Fibroblast of lung (primary cell): ENCODE measurements around the gene MIGA1. TPM values are rescaled to one million over a fixed set of nuclear protein-coding genes. Genes with fewer than 3 reads are reported as not detected.

Source experiments
- DNase-seq, 2 donors: peaks; one replicate each; pipeline versions ENCODE4 v3.0.0 to v3.0.0-alpha.2; 2010; ENCODE audit warnings: low read depth in 2 of 2
- H2AFZ ChIP-seq: 2 replicates; pipeline ENCODE4 v1.5.1; 2012; ENCODE audit warnings: low read length, control low read depth, inconsistent platforms
- H3K27ac ChIP-seq: 2 replicates; pipeline ENCODE4 v1.5.1; 2011; ENCODE audit warnings: low read length, control low read depth; ENCODE audit not compliant: insufficient read depth
- H3K27me3 ChIP-seq: 2 replicates; pipeline ENCODE4 v1.5.1; 2011; ENCODE audit warnings: mild to moderate bottlenecking, low read length; ENCODE audit not compliant: control insufficient read depth, insufficient read depth
- H3K36me3 ChIP-seq: 2 replicates; pipeline ENCODE4 v1.5.1; 2011; ENCODE audit warnings: low read length; ENCODE audit not compliant: control insufficient read depth, insufficient read depth
- H3K4me1 ChIP-seq: 2 replicates; pipeline ENCODE4 v1.5.1; 2011; ENCODE audit warnings: low read length; ENCODE audit not compliant: control insufficient read depth, insufficient read depth; ENCODE audit errors: extremely low read depth
- H3K4me2 ChIP-seq: 2 replicates; pipeline ENCODE4 v1.5.1; 2011; ENCODE audit warnings: low read length, control low read depth; ENCODE audit not compliant: insufficient read depth; ENCODE audit errors: extremely low read depth
- H3K4me3 ChIP-seq, 4 experiments: fragments of 200-600 bp in 1 of 4; sonication (generic) in 1 of 4; replicated peaks in 1 of 4; 2 replicates each; pipeline ENCODE4 v1.5.1; 2011 to 2016; ENCODE audit warnings: low read length in 4 of 4, low read depth in 3 of 4, mild to moderate bottlenecking in 3 of 4, control low read depth in 2 of 4, inconsistent platforms in 1 of 4, mixed read lengths in 1 of 4; ENCODE audit not compliant: insufficient read depth in 1 of 4; ENCODE audit errors: control extremely low read depth in 1 of 4
- H3K79me2 ChIP-seq: 2 replicates; pipeline ENCODE4 v1.5.1; 2012; ENCODE audit warnings: mild to moderate bottlenecking, low read length, inconsistent platforms; ENCODE audit not compliant: control insufficient read depth, insufficient read depth
- H3K9ac ChIP-seq: 2 replicates; pipeline ENCODE4 v1.5.1; 2011; ENCODE audit warnings: mild to moderate bottlenecking, low read length, control low read depth; ENCODE audit not compliant: insufficient read depth
- H3K9me3 ChIP-seq: 2 replicates; pipeline ENCODE4 v1.5.1; 2012; ENCODE audit warnings: low read depth, low read length; ENCODE audit not compliant: control insufficient read depth, insufficient read depth
- H4K20me1 ChIP-seq: 2 replicates; pipeline ENCODE4 v1.5.1; 2011; ENCODE audit warnings: low read length; ENCODE audit not compliant: control insufficient read depth, insufficient read depth; ENCODE audit errors: extremely low read depth
- CTCF ChIP-seq, 2 donors: IDR thresholded peaks in 1 of 2; conservative IDR thresholded peaks in 1 of 2; 1 replicate in 1 of 2; 2 replicates in 1 of 2; pipeline ENCODE4 v1.5.1; 2011 to 2012; ENCODE audit warnings: low read length in 2 of 2, control low read depth in 1 of 2, inconsistent platforms in 1 of 2, low read depth in 1 of 2, mild to moderate bottlenecking in 1 of 2
- EZH2 ChIP-seq: IDR thresholded peaks from 2 replicates; pipeline ENCODE4 v1.5.1; 2012; ENCODE audit warnings: low read length, control low read depth, mild to moderate bottlenecking; ENCODE audit errors: missing control alignments
- polyA plus RNA-seq, 2 donors: library from polyadenylated mRNA; depleted of rRNA in 1 of 2; stranded (reverse) in 1 of 2; unstranded in 1 of 2; fragments of >200 nt; gene quantifications; 2 replicates each; pipeline ENCODE4 v1.2.1, GENCODE V29; 2011 to 2012; ENCODE audit warnings: missing spikeins in 1 of 2
- total RNA-seq: library from RNA; depleted of rRNA; stranded (reverse); fragments of >200 nt; gene quantifications from 2 replicates; pipeline ENCODE4 v1.2.1, GENCODE V29; 2014

Gene MIGA1
- total and polyA plus RNA-seq, 2 donors (not counting 1 experiment from before 2014, with no cell fraction given), result 10.3 to 14.0 TPM

GRCh38 chr1:77828098-77828497 is 48.6 kb downstream of the MIGA1 start:
- TF ChIP-seq CTCF (conservative IDR thresholded peaks at IDR 0.05 in 1 of 2, IDR thresholded peaks at IDR 0.05 in 1 of 2; ENCODE audit: low read depth in 1 of 2, low read length in 2 of 2) (no peak), EZH2 (no peak)
- Histone ChIP-seq H3K36me3 (no peaks in the 10 kb centered on the region), H3K4me2 (no peak overlapping the region), H2AFZ (no peak overlapping the region), H3K9ac (no peak overlapping the region), H3K4me1 (peaks cover 16% of the 10 kb centered on the region), H3K27ac (no peak overlapping the region), H3K27me3 (no peaks in the 10 kb centered on the region), H3K9me3 (no peaks in the 10 kb centered on the region), H3K4me3 (no peak overlapping the region), H4K20me1 (no peaks in the 10 kb centered on the region), H3K79me2 (no peaks in the 10 kb centered on the region)
- DNase-seq, result no peak

GRCh38 chr1:77829851-77830250 is 50.4 kb downstream of the MIGA1 start:
- Histone ChIP-seq H3K4me3 (no peak overlapping the region), H3K27ac (no peak overlapping the region), H4K20me1 (no peaks in the 10 kb centered on the region), H3K4me1 (peaks cover 17% of the 10 kb centered on the region), H3K9me3 (no peaks in the 10 kb centered on the region), H2AFZ (no peak overlapping the region), H3K36me3 (no peaks in the 10 kb centered on the region), H3K9ac (no peak overlapping the region), H3K4me2 (no peak overlapping the region), H3K27me3 (no peaks in the 10 kb centered on the region), H3K79me2 (no peaks in the 10 kb centered on the region)
- no peak for TF ChIP-seq CTCF (conservative IDR thresholded peaks at IDR 0.05 in 1 of 2, IDR thresholded peaks at IDR 0.05 in 1 of 2; ENCODE audit: low read depth in 1 of 2, low read length in 2 of 2)
- TF ChIP-seq EZH2, result no peak
- DNase-seq, result no peak

GRCh38 chr1:77830946-77831345 is 51.5 kb downstream of the MIGA1 start:
- Histone ChIP-seq H3K9ac (no peak overlapping the region), H3K4me2 (peak overlapping the region; percentile 13)

More at GRCh38 chr1:77830946-77831345, 51.5 kb downstream of the MIGA1 start:
- Histone ChIP-seq H3K4me3 (no peak overlapping the region), H3K9me3 (no peaks in the 10 kb centered on the region), H2AFZ (no peak overlapping the region), H3K27me3 (no peaks in the 10 kb centered on the region), H3K79me2 (no peaks in the 10 kb centered on the region), H3K27ac (no peak overlapping the region), H3K36me3 (no peaks in the 10 kb centered on the region), H3K4me1 (peaks cover 17% of the 10 kb centered on the region), H4K20me1 (no peaks in the 10 kb centered on the region)
- no peak for DNase-seq
- TF ChIP-seq EZH2 (no peak), CTCF (conservative IDR thresholded peaks at IDR 0.05 in 1 of 2, IDR thresholded peaks at IDR 0.05 in 1 of 2; ENCODE audit: low read depth in 1 of 2, low read length in 2 of 2) (no peak)
